ENCODE data around the gene IFNA8. TPM values are rescaled to one million over a fixed set of nuclear protein-coding genes. Genes with fewer than 3 reads are reported as not detected.
"Not testable (repeated sequence)": the region's sequence is repeated elsewhere in the genome, so short reads cannot be mapped to it uniquely, and the experiment has no call there.

IFNA8 gene
- total RNA-seq (not detected in 2 replicates), polyA plus RNA-seq (not detected in 2 replicates)

- Histone ChIP-seq H3K27ac (no peak within 1 kb of the TSS), H3K27me3 (peaks cover 10% of the 10 kb centered on the region), H3K36me3 (no peaks in the 10 kb centered on the region), H3K4me3 (no peak within 1 kb of the TSS), H3K4me1 (ENCODE audit: low read depth) (no peaks in the 10 kb centered on the region), H3K9me3 (ENCODE audit: low read depth) (no peaks in the 10 kb centered on the region)
- DNase-seq (ENCODE audit: low read depth in 1 of 2, low spot score in 1 of 2) = no peak
- TF ChIP-seq CTCF (IDR thresholded peaks at IDR 0.05; ENCODE audit: low read depth, low read length) = no peak
These were observed at the start of gene IFNA8 for GRCh38 chr9:21408817-21409216. Gene IFNA8 (plus strand): TSS chr9:21409117. CDS start chr9:21409177, 60 bp downstream.

GRCh38 chr9:21362287-21362686 is 46.6 kb upstream of the IFNA8 start:
- no peak overlapping the region for H3K4me3 ChIP-seq
- no peaks in the 10 kb centered on the region for H3K9me3 ChIP-seq (ENCODE audit: low read depth)
- no peaks in the 10 kb centered on the region for H3K4me1 ChIP-seq (ENCODE audit: low read depth)

GRCh38 chr9:21367169-21367568 is 41.7 kb upstream of the IFNA8 start:
- H3K27ac ChIP-seq; H3K27me3 ChIP-seq; H3K9me3 ChIP-seq (ENCODE audit: low read depth); H3K36me3 ChIP-seq; H3K4me1 ChIP-seq (ENCODE audit: low read depth); DNase-seq (ENCODE audit: low read depth in 1 of 2, low spot score in 1 of 2); H3K4me3 ChIP-seq: not testable (repeated sequence)

More at GRCh38 chr9:21362287-21362686, 46.6 kb upstream of the IFNA8 start:
- no peak for DNase-seq (ENCODE audit: low read depth in 1 of 2, low spot score in 1 of 2)
- TF ChIP-seq CTCF (IDR thresholded peaks at IDR 0.05; ENCODE audit: low read depth, low read length) = no peak
- no peak overlapping the region for H3K27ac ChIP-seq
- H3K36me3 ChIP-seq = no peaks in the 10 kb centered on the region
- H3K27me3 ChIP-seq = no peaks in the 10 kb centered on the region

GRCh38 chr9:21367957-21368356 is 41.0 kb upstream of the IFNA8 start, which contains the start of gene IFNA13:
Gene IFNA13 (minus strand): TSS chr9:21368057. CDS start chr9:21368010, 47 bp downstream.
- no peak for TF ChIP-seq CTCF (IDR thresholded peaks at IDR 0.05; ENCODE audit: low read depth, low read length)
- no peak within 1 kb of the TSS for H3K27ac ChIP-seq
- H3K36me3 ChIP-seq = no peaks in the 10 kb centered on the region
- DNase-seq (ENCODE audit: low read depth in 1 of 2, low spot score in 1 of 2) = no peak
- no peak within 1 kb of the TSS for H3K4me3 ChIP-seq
- H3K27me3 ChIP-seq = no peaks in the 10 kb centered on the region
- no peaks in the 10 kb centered on the region for H3K9me3 ChIP-seq (ENCODE audit: low read depth)
- H3K4me1 ChIP-seq (ENCODE audit: low read depth) = no peaks in the 10 kb centered on the region

- not testable (repeated sequence) for H3K27ac ChIP-seq; H3K4me3 ChIP-seq; H3K4me1 ChIP-seq (ENCODE audit: low read depth); H3K9me3 ChIP-seq (ENCODE audit: low read depth); H3K27me3 ChIP-seq; DNase-seq (ENCODE audit: low read depth in 1 of 2, low spot score in 1 of 2); H3K36me3 ChIP-seq
These were observed 37.5 kb upstream of the IFNA8 start for GRCh38 chr9:21371467-21371866.

DNA sequence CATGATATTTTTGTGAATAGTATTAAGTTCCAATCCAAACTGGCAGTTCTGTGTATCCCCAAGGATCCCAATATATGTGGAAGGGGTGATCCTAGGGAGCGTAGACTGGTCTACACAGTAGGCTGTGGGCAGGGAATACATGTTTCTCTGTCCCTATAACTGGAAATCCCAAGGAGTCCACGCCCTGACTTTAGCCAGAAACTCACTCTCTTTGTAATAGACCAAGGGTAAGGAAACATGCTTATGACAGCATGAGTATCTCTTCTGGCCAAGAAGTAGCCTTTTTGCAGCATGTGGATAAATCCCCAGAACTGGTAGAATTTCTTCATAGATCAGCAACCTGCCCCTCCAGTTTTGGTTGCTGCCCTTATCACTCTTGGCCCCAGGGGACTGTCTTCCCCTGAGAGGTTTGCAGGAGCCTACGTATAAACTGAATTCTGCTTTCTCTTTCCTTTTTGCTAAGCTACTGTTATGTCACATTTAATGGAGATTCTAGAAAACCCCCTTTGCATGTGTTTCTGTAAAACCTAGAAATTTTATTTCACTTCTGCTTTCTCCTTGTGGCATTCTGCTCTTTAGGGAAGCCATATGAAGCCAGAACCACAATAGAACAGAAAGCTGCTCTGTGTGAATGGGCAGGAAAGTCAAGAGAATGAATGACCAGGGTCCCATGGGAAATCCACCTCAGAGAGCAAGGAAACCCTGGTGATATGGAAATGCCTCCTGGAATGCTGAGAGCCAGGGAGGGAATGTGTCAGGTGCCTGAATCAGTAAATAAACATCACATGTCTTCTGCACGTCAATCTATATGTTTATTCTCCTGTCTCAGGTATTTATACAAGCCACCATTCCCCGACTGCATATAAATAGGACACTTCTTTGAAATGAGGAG is 27.2 kb upstream of the IFNA8 start:
- no peak for DNase-seq (ENCODE audit: low read depth in 1 of 2, low spot score in 1 of 2)
- Histone ChIP-seq H3K4me3 (no peak overlapping the region), H3K27me3 (peaks cover 3% of the 10 kb centered on the region), H3K9me3 (ENCODE audit: low read depth) (no peaks in the 10 kb centered on the region), H3K36me3 (no peaks in the 10 kb centered on the region), H3K4me1 (ENCODE audit: low read depth) (no peaks in the 10 kb centered on the region), H3K27ac (no peak overlapping the region)
- TF ChIP-seq CTCF (IDR thresholded peaks at IDR 0.05; ENCODE audit: low read depth, low read length) = no peak
